Activated B cell treated with CpG ODN at 0.5 μM for 24 hours (primary cell): ENCODE data around the gene C19orf67. TPM values are rescaled to one million over a fixed set of nuclear protein-coding genes. Genes with fewer than 3 reads are reported as not detected.

Source experiments
- ATAC-seq: fragments of 200-7000 bp; cut with Tn5 transposase; one replicate; pipeline ENCODE4 v1.10.0; 2021; ENCODE audit warnings: low read depth, mild to moderate bottlenecking, moderate library complexity
- CTCF ChIA-PET: fragments of 350-600 bp; sonication (Branson Sonifier 250); formaldehyde crosslinking; loops from one replicate; lab custom pipeline; 2021; ENCODE audit warnings: antibody characterized with exemption; lab: Charles Lee
- POLR2A ChIA-PET: fragments of 350-600 bp; sonication (Branson Sonifier 250); formaldehyde crosslinking; loops from one replicate; lab custom pipeline; 2021; ENCODE audit warnings: antibody characterized with exemption; lab: Charles Lee
- DNase-seq: peaks from one replicate; pipeline ENCODE4 v3.0.0; 2022
- H3K27ac Mint-ChIP-seq: one replicate; pipeline ENCODE4 v1.8.0; 2020; ENCODE audit warnings: mixed read lengths
- H3K27me3 Mint-ChIP-seq: one replicate; pipeline ENCODE4 v1.8.0; 2021; ENCODE audit warnings: mixed read lengths
- H3K36me3 Mint-ChIP-seq: one replicate; pipeline ENCODE4 v1.8.0; 2021; ENCODE audit warnings: low read depth, mixed read lengths
- H3K4me1 Mint-ChIP-seq: one replicate; pipeline ENCODE4 v1.8.0; 2021; ENCODE audit warnings: mixed read lengths
- H3K4me3 Mint-ChIP-seq: one replicate; pipeline ENCODE4 v1.8.0; 2020; ENCODE audit warnings: mild to moderate bottlenecking, mixed read lengths
- H3K9me3 Mint-ChIP-seq: one replicate; pipeline ENCODE4 v1.8.0; 2020; ENCODE audit warnings: mixed read lengths
- intact Hi-C: fragments of 100-400 bp; cut with micrococcal nuclease; formaldehyde crosslinking; loops from one replicate; pipeline ENCODE4 v1.15.1; 2024
- total RNA-seq: library from RNA; stranded (reverse); gene quantifications from 2 replicates; pipeline ENCODE4 v1.2.3, GENCODE V29; 2022
- TF ChIP-seq, protein P1 (sequence below): fragments of 200-600 bp; IDR thresholded peaks from one replicate; pipeline ENCODE4 v1.8.0; 2022; ENCODE audit warnings: antibody characterized with exemption, mild to moderate bottlenecking

The C19orf67 gene
- total RNA-seq, 1 donor from 2014 or later: not detected

DNA sequence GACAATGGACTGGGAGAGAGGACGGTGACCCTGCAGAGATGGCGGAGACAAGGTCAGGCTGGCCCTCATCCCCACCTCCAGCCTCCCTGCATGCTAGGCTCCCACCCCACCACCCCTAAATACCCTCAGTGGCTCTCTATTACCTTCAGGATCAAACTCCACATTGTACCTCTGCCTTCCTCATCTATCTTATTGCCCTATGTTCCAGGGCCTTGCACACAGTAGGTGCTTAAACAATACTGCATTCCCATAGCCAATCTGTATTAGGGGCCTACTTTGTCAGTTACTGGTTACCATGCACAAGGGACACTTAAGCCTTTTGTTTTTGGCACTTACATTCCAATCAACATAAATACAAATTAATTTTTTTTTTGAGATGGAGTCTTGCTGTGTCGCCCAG lies 30.2 kb downstream of the C19orf67 start:
- Mint-ChIP-seq H3K36me3 (peaks cover 24% of the 10 kb centered on the region), H3K27ac (no peak overlapping the region), H3K4me3 (no peak overlapping the region), H3K4me1 (peaks cover 18% of the 10 kb centered on the region), H3K9me3 (no peaks in the 10 kb centered on the region), H3K27me3 (peaks cover 29% of the 10 kb centered on the region)
- ChIA-PET CTCF (interaction anchor here (1.2 kb wide), 1 partner anchor 15 kb away, joined by 3 read pairs; no protein-coding TSS in a partner anchor), POLR2A (no interaction called here)
- TF ChIP-seq, protein P1, sequence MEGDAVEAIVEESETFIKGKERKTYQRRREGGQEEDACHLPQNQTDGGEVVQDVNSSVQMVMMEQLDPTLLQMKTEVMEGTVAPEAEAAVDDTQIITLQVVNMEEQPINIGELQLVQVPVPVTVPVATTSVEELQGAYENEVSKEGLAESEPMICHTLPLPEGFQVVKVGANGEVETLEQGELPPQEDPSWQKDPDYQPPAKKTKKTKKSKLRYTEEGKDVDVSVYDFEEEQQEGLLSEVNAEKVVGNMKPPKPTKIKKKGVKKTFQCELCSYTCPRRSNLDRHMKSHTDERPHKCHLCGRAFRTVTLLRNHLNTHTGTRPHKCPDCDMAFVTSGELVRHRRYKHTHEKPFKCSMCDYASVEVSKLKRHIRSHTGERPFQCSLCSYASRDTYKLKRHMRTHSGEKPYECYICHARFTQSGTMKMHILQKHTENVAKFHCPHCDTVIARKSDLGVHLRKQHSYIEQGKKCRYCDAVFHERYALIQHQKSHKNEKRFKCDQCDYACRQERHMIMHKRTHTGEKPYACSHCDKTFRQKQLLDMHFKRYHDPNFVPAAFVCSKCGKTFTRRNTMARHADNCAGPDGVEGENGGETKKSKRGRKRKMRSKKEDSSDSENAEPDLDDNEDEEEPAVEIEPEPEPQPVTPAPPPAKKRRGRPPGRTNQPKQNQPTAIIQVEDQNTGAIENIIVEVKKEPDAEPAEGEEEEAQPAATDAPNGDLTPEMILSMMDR: no peak
- intact Hi-C loops: no loop called here
- ATAC-seq (no peak), DNase-seq (no peak)

DNA sequence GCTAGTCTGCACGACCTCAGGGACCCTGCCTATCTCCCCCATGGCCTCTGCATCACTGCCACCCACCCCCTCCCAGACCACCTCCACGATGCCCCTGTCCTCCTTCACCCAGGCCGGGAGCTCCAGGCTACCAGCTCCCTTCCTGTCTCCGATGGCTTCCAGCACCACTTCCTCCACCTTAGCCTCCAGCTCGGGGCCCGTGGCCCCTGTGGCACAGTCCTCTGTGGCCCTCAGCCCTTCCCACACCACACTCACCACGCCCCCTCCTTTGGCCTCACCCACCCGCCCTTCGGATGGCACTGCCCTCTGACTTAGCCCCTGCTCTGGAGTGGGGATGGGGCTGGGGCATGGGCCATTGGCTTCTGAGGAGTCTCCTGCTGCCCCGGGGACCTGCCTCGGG lies 30.9 kb downstream of the C19orf67 start:
- intact Hi-C loops: no loop called here
- Mint-ChIP-seq H3K27ac (no peak overlapping the region), H3K9me3 (no peaks in the 10 kb centered on the region), H3K4me1 (peaks cover 18% of the 10 kb centered on the region), H3K4me3 (no peak overlapping the region), H3K36me3 (peaks cover 29% of the 10 kb centered on the region), H3K27me3 (peaks cover 25% of the 10 kb centered on the region)
- ChIA-PET POLR2A (interaction anchor here (0.6 kb wide), 1 partner anchor 220 kb away, joined by 3 read pairs; no protein-coding TSS in a partner anchor), CTCF (no interaction called here)
- TF ChIP-seq, protein P1: no peak
- no peak for DNase-seq
- no peak for ATAC-seq

DNA sequence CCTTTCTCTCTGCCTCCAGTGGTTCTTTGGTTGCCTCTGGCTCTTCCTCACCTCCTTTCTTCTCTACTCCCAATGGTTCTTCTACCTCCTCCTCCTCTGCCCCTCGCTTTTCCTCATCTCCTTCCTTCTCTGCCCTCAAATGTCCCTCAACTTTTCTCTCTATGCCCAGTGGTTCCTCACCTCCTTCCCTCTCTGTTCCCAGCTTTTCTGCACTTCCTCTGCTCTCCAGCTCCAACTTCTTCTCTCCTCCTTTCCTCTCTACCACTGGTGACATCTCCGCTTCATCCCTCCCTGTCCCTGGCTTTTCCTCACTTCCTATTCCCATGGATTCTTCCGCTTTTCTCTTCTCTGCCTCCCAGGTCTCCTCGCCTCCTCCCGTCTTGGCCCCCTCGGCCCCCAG lies 31.5 kb downstream of the C19orf67 start:
- peaks cover 18% of the 10 kb centered on the region for H3K4me1 Mint-ChIP-seq
- peaks cover 23% of the 10 kb centered on the region for H3K27me3 Mint-ChIP-seq
- H3K36me3 Mint-ChIP-seq: peaks cover 31% of the 10 kb centered on the region
- no peaks in the 10 kb centered on the region for H3K9me3 Mint-ChIP-seq
- intact Hi-C loops: no loop called here
- no peak for DNase-seq
- H3K27ac Mint-ChIP-seq: no peak overlapping the region
- TF ChIP-seq, protein P1: no peak
- no peak for ATAC-seq
- ChIA-PET POLR2A (no interaction called here), CTCF (no interaction called here)
- H3K4me3 Mint-ChIP-seq: no peak overlapping the region

DNA sequence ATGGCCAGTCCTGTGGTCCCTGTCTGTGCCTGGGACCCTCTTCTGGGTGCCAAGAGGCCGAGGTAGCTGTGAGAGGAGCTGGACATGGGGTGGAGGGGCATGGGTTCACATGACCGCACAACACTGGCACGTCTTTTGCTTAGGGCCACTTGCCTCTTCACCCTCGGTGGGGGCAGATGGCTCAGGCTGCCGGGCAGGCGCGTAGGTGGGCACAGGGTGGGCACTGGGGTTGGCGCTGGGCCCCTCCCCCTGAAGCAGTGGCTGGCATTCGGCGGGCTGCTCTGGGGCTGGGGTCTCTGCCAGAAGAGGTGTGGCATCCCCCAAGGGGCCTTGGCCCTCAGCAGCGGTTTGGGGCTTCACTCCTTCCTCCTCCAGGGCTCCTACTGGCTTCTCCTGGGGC lies 32.1 kb downstream of the C19orf67 start:
- ChIA-PET POLR2A (interaction anchor here (0.9 kb wide), 1 partner anchor 47 kb away, joined by 3 read pairs; the partner anchor contains the start of gene RFX1), CTCF (no interaction called here)
- ATAC-seq: no peak
- no peak for DNase-seq
- TF ChIP-seq, protein P1: no peak
- intact Hi-C loops: no loop called here
- H3K36me3 Mint-ChIP-seq: peaks cover 36% of the 10 kb centered on the region
- no peak overlapping the region for H3K4me3 Mint-ChIP-seq
- H3K27me3 Mint-ChIP-seq: peaks cover 17% of the 10 kb centered on the region
- no peak overlapping the region for H3K27ac Mint-ChIP-seq
- H3K4me1 Mint-ChIP-seq: peaks cover 12% of the 10 kb centered on the region
- no peaks in the 10 kb centered on the region for H3K9me3 Mint-ChIP-seq

DNA sequence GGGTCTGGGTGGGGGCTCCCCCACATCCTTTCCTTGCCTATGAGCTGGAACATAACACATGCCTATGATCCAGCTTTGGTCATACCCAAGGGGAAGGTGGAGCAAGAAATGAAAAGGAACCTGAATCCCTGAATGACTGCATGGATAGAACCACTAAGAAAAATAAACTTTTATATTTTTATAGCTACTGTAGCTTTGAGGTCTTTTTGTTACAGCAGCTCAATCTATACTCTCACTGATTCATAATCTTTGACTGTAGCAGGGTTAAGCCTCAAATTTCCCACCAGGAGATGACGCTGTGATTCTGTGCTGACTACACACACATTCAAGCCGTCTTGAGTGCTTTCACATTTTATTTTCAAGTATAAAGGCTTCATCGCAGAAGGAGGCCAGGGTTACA lies 32.6 kb downstream of the C19orf67 start:
- DNase-seq: no peak
- no peaks in the 10 kb centered on the region for H3K9me3 Mint-ChIP-seq
- POLR2A ChIA-PET: interaction anchor here (0.6 to 0.9 kb wide), 2 partner anchors 47 to 150 kb away, joined by 3 read pairs; partner anchors contain the start of gene RFX1
- intact Hi-C loops: no loop called here
- TF ChIP-seq, protein P1: no peak
- peaks cover 13% of the 10 kb centered on the region for H3K27me3 Mint-ChIP-seq
- ATAC-seq: no peak
- peaks cover 40% of the 10 kb centered on the region for H3K36me3 Mint-ChIP-seq
- CTCF ChIA-PET: interaction anchor here (1.1 kb wide), 1 partner anchor 10 kb away, joined by 3 read pairs; no protein-coding TSS in a partner anchor
- H3K27ac Mint-ChIP-seq: no peak overlapping the region
- H3K4me1 Mint-ChIP-seq: peaks cover 8% of the 10 kb centered on the region
- H3K4me3 Mint-ChIP-seq: no peak overlapping the region
